ENCODE results near the gene C1orf94. TPM values are rescaled to one million over a fixed set of nuclear protein-coding genes. Genes with fewer than 3 reads are reported as not detected.
A peak's percentile ranks its signal among the peaks of the same experiment; 100 is the strongest.

C1orf94 gene
- total RNA-seq, 1 experiment from 2014 or later = 6.0 TPM

DNA sequence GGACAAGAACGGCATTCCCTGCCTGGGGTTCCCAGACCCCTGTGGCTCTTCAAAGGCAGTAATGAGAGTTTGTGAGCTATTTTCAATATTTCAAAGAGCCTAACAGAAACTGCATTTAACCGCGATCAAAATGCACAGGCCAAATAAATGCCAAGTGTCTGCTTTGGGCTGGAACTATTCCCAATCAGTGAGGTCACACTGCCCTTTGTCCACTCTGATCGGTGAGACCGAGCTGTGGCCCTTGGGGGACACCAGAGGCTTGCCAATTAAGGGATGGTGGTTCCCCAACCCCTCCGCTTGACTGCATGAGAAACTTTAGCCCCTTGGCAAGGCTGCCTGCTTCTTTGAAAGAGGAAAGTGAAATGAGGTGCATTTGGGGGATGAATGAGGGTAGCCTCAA, 31.9 kb upstream of the C1orf94 start:
- ChIA-PET POLR2A (no interaction called here), CTCF (no interaction called here)
- Mint-ChIP-seq H3K27ac (no peak overlapping the region), H3K4me3 (no peak overlapping the region), H3K4me1 (peaks cover 59% of the 10 kb centered on the region), H3K27me3 (ENCODE audit: low read depth) (no peaks in the 10 kb centered on the region), H3K36me3 (peaks cover 2% of the 10 kb centered on the region; the same call in 1 of the 2 replicates), H3K9me3 (no peaks in the 10 kb centered on the region)
- DNase-seq (ENCODE audit: low spot score) (no peak), ATAC-seq (no peak)
- no peak for TF ChIP-seq NFE2L1 (CRISPR knock-in tag; IDR thresholded peaks at IDR 0.05)
- TF ChIP-seq CREM (CRISPR knock-in tag; IDR thresholded peaks at IDR 0.05) = no peak
- TF ChIP-seq, protein P1, sequence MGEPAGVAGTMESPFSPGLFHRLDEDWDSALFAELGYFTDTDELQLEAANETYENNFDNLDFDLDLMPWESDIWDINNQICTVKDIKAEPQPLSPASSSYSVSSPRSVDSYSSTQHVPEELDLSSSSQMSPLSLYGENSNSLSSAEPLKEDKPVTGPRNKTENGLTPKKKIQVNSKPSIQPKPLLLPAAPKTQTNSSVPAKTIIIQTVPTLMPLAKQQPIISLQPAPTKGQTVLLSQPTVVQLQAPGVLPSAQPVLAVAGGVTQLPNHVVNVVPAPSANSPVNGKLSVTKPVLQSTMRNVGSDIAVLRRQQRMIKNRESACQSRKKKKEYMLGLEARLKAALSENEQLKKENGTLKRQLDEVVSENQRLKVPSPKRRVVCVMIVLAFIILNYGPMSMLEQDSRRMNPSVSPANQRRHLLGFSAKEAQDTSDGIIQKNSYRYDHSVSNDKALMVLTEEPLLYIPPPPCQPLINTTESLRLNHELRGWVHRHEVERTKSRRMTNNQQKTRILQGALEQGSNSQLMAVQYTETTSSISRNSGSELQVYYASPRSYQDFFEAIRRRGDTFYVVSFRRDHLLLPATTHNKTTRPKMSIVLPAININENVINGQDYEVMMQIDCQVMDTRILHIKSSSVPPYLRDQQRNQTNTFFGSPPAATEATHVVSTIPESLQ (CRISPR knock-in tag; IDR thresholded peaks at IDR 0.05) = no peak
- no peak for TF ChIP-seq CTCF (IDR thresholded peaks at IDR 0.05)
- TF ChIP-seq, protein P2, sequence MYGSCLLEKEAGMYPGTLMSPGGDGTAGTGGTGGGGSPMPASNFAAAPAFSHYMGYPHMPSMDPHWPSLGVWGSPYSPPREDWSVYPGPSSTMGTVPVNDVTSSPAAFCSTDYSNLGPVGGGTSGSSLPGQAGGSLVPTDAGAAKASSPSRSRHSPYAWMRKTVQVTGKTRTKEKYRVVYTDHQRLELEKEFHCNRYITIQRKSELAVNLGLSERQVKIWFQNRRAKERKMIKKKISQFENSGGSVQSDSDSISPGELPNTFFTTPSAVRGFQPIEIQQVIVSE (CRISPR knock-in tag; IDR thresholded peaks at IDR 0.05; ENCODE audit: borderline replicate concordance) = no peak
- no peak for TF ChIP-seq ZNF263 (CRISPR knock-in tag; IDR thresholded peaks at IDR 0.05; ENCODE audit: low read depth)

GRCh38 chr1:34147301-34147700, 29.4 kb upstream of the C1orf94 start:
- DNase-seq (ENCODE audit: low spot score) = no peak
- TF ChIP-seq USF2 (CRISPR knock-in tag; IDR thresholded peaks at IDR 0.05) (peak; percentile 75), ZNF317 (CRISPR knock-in tag; IDR thresholded peaks at IDR 0.05; ENCODE audit: borderline replicate concordance, low read depth) (no peak), ZNF263 (CRISPR knock-in tag; IDR thresholded peaks at IDR 0.05; ENCODE audit: low read depth) (no peak)
- TF ChIP-seq, protein P3, sequence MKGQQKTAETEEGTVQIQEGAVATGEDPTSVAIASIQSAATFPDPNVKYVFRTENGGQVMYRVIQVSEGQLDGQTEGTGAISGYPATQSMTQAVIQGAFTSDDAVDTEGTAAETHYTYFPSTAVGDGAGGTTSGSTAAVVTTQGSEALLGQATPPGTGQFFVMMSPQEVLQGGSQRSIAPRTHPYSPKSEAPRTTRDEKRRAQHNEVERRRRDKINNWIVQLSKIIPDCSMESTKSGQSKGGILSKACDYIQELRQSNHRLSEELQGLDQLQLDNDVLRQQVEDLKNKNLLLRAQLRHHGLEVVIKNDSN (CRISPR knock-in tag; IDR thresholded peaks at IDR 0.05) = 0 out of 2 replicates have a peak, but pooled peaks have one; percentile 41
- H3K36me3 Mint-ChIP-seq = no peaks in the 10 kb centered on the region
- H3K9me3 Mint-ChIP-seq = no peaks in the 10 kb centered on the region
- H3K27ac Mint-ChIP-seq = peak overlapping the region; percentile 71; the same call in 1 of the 2 replicates
- H3K27me3 Mint-ChIP-seq (ENCODE audit: low read depth) = no peaks in the 10 kb centered on the region
- H3K4me3 Mint-ChIP-seq = no peak overlapping the region
- peaks cover 53% of the 10 kb centered on the region for H3K4me1 Mint-ChIP-seq
- ATAC-seq = peak; percentile 54
- ChIA-PET CTCF (interaction anchor here (1.2 to 1.5 kb wide), 2 partner anchors 33 to 134 kb away, joined by 3 to 6 read pairs; no protein-coding TSS in a partner anchor), POLR2A (interaction anchor here (0.7 kb wide), 1 partner anchor 18 kb away, joined by 3 read pairs; no protein-coding TSS in a partner anchor)

GRCh38 chr1:34149501-34149900, 27.2 kb upstream of the C1orf94 start:
- H3K4me1 Mint-ChIP-seq = peaks cover 59% of the 10 kb centered on the region
- DNase-seq (ENCODE audit: low spot score) (peak; percentile 37), ATAC-seq (peak; percentile 89)
- peak overlapping the region; percentile 12; the same call in 1 of the 2 replicates for H3K4me3 Mint-ChIP-seq
- peak overlapping the region; percentile 92 for H3K27ac Mint-ChIP-seq
- H3K27me3 Mint-ChIP-seq (ENCODE audit: low read depth) = no peaks in the 10 kb centered on the region
- CTCF ChIA-PET = interaction anchor here (1.1 to 1.9 kb wide), 5 partner anchors 14 to 516 kb away, joined by 4 to 11 read pairs (median 4); partner anchors contain the start of gene CSMD2
- H3K9me3 Mint-ChIP-seq = no peaks in the 10 kb centered on the region
- TF ChIP-seq RORB (CRISPR knock-in tag; IDR thresholded peaks at IDR 0.05) (no peak), RELA (CRISPR knock-in tag; IDR thresholded peaks at IDR 0.05; ENCODE audit: borderline replicate concordance) (no peak), NR1H2 (CRISPR knock-in tag; IDR thresholded peaks at IDR 0.05) (no peak), ZNF281 (CRISPR knock-in tag; IDR thresholded peaks at IDR 0.05) (no peak), GABPB1 (CRISPR knock-in tag; IDR thresholded peaks at IDR 0.05) (no peak), NR2C2 (CRISPR knock-in tag; IDR thresholded peaks at IDR 0.05) (no peak), KAT7 (CRISPR knock-in tag; IDR thresholded peaks at IDR 0.05; ENCODE audit: borderline replicate concordance) (no peak), MXD4 (CRISPR knock-in tag; IDR thresholded peaks at IDR 0.05; ENCODE audit: borderline replicate concordance) (no peak), ZNF423 (CRISPR knock-in tag; IDR thresholded peaks at IDR 0.05) (no peak)
- POLR2A ChIA-PET = interaction anchor here (1.2 kb wide), 1 partner anchor 14 kb away, joined by 5 read pairs; no protein-coding TSS in a partner anchor
- H3K36me3 Mint-ChIP-seq = no peaks in the 10 kb centered on the region; the same call in 1 of the 2 replicates

All from WTC11 (cell line).